ENCODE data around the gene MOV10.

Gene MOV10

DNA sequence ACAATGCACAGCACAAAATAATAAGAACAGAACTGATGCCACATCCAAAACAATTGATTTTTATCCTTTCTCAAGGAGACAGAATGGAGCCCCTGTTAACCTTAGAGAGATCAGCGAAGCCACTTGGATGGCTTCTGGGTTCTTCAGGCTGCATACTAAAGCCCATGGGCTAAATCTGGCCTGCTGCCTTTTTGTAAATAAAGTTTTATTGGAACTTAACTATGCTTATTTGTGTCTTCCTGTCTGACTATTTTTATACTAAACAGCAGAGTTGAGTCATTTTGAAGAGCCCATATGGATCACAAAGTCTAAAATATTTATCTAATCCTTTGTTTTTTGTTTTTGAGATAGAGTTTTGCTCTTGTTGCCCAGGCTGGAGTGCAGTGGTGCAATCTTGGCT lies 57.0 kb downstream of the MOV10 start:
- DNase-seq (ENCODE audit: low spot score) = no peak

DNA sequence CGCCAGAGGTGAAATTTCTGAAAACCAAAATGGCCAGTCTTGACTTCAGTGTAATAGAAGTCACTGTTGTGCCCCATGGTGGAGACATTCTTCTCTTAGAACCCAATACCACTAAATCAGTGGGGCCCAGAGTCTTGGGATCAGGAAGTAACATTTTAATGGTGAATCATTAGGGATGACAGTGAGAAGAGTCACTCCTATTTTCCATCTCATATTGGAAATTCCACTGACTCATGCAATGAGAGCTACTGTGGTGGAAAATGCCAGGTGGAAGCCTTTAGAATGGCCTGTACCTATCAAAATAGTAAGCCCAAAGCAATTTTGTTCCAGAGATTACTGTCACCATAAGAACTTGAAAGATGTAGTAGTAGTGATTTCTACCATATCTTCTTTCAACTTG lies 61.3 kb downstream of the MOV10 start:
- peak; percentile 46 for DNase-seq (ENCODE audit: low spot score)

DNA sequence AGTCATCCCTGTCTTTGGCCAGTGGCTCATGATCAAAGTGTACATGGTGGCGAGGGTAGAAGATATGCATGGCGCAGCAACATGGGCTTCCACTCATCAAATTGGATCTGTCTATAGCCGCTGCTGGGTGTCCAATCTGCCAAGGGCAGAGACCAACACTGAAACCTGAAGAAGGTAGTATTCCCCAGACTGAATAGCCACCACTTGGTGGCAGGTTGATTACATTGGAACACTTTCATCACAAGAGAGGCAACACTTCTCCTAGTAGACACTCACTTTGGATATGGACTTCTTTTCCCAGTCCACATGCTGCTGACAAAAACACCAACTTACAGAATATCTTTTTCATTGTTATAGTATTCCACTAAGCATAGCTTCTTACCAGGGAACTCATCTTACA lies 63.1 kb downstream of the MOV10 start:
- no peak for DNase-seq (ENCODE audit: low spot score)

DNA sequence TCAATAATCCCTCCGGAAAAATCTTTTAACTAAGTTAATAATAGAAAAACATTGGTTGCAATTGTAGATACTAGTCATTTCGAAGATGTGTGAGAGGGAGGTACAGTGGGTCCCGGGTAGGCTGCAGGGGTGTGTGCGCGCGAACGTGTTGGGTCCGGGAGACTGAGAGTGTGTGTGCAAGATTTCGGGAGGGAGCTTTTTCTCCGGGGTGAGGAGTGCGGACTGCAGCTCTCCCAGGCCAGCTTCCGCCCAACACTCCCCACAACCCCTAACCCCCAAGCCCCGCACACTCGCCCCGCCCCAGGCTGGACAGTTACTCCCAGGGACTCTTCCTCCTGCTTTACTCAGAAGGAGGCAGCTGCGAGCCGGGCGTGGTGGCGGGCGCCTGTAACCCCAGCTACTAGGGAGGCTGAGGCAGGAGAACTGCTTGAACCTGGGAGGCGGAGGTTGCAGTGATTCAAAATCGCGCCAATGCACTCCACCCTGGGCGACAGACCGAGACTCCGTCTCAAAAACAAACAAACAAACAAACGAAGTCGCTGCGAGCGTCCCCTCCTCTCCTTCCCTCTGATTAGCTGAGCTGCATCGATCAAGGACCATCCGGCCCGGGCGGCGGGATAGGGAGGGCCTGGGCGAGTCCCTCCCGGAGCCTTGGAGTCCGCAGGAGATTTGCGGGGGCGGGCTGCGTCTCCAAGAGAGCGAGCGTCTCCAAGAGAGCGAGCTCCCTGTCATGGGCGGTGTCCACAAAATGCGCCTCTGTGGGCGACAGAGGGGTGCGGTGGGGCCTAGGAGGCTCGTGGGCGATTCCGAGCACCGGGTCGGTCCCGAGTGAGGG lies 68.9 kb downstream of the MOV10 start:
- no peak for DNase-seq (ENCODE audit: low spot score)

DNA sequence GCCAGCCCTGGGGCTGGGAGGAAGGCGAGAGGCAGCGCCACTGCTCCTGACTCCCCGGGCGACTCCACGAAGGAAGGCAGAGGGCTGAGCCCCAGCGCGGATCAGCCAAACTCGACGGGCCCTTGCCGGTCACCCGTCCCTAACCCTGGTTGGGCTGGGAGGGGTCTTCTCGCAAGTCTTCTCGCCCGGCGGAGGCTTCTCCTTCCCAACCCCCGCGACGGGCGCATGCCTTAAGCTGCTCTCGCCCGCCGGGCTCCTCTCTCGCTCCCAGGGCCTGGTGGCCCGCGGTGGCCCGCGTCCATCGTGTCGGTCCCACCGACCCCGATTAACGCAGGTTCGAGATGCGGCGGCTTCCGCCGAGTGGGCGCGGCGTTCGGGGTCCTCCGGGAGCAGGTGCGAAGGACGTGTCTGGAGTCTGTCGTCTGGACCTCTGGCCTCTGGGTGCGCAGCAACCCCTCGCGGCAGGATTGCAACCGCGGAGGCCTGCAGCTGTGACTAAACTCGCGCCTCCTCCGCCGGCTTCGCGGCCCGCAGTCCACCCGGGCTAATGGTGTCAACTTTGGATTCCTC lies 69.6 kb downstream of the MOV10 start:
- DNase-seq (ENCODE audit: low spot score) = no peak

DNA sequence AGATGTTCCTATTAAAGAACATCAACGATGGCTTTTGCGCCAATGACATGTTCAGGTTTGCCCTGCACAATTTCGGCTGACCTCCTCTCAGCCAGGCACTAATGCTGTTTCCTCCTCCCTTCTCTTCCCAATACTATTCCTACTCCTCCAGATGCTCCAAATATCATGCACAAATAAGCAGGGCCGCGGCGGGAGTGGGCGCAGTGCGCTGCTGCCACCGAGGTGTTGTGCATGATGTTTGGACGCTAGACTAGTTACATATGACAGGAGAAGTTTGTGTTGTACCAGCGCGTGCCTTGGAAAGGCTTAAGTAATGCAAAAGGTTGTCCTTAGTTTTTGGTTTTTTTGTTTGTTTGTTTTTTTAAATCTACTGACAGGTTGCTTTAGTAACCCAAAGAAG lies 73.9 kb downstream of the MOV10 start:
- DNase-seq (ENCODE audit: low spot score) = no peak

All from LoVo (cell line).